ENCODE data around the gene LOXL3. TPM values are rescaled to one million over a fixed set of nuclear protein-coding genes. Genes with fewer than 3 reads are reported as not detected.

Gene LOXL3
- total and polyA plus RNA-seq, 12 donors = 3.6 to 26.4 (median 12.5) TPM

DNA sequence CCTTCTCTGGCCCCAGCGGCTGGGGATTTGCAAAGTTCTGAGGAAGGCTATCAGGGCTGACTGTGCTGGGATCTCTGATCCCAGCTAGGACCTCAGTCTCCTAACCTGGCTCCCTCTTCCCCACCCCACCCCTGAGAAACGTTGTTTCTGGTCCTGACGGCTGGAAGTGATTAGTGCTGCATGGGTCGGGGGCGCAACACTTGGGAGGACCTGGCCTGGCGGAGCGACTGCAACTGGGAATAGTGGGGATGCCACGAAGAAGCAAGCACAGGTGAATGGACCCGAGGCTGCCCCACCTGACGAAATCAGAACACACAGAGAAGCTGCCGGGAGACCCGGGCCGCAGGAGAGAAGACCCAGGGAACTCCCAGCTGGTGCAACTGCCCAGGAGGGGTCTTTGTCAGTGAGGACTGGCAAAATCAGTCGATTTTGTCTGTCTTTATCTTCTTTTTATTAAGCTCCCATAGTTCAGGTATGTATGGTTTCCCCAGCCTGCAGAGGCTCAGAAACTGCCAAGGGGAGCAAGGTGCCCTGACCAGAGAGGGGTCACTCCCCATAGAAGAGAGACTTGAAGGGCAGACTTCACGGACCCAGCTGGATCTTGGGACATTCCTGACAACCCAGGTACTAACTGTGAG lies 53.7 kb downstream of the LOXL3 start:
- no peak overlapping the region for H3K27ac ChIP-seq
- H3K27me3 ChIP-seq = peaks cover 39% of the 10 kb centered on the region
- intact Hi-C loops (cut with DNase I) = no loop called here
- TF ChIP-seq, protein P1, sequence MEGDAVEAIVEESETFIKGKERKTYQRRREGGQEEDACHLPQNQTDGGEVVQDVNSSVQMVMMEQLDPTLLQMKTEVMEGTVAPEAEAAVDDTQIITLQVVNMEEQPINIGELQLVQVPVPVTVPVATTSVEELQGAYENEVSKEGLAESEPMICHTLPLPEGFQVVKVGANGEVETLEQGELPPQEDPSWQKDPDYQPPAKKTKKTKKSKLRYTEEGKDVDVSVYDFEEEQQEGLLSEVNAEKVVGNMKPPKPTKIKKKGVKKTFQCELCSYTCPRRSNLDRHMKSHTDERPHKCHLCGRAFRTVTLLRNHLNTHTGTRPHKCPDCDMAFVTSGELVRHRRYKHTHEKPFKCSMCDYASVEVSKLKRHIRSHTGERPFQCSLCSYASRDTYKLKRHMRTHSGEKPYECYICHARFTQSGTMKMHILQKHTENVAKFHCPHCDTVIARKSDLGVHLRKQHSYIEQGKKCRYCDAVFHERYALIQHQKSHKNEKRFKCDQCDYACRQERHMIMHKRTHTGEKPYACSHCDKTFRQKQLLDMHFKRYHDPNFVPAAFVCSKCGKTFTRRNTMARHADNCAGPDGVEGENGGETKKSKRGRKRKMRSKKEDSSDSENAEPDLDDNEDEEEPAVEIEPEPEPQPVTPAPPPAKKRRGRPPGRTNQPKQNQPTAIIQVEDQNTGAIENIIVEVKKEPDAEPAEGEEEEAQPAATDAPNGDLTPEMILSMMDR (IDR thresholded peaks at IDR 0.05) = no peak
- no peak for TF ChIP-seq POLR2A (IDR thresholded peaks at IDR 0.05)
- peaks cover 6 to 46% of the 10 kb centered on the region in 2 donors for H3K4me1 ChIP-seq (replicated peaks in 1 of 2)
- no peak for DNase-seq
- H3K4me3 ChIP-seq = no peak overlapping the region
- 48 to 56% (median 52%) methylated on average over 14 to 15 of the region's 15 CpGs for WGBS, 4 donors
- peaks cover 0 to 5% of the 10 kb centered on the region in 2 donors for H3K36me3 ChIP-seq (replicated peaks in 1 of 2)
- no peaks in the 10 kb centered on the region for H3K9me3 ChIP-seq (replicated peaks in 1 of 3)

DNA sequence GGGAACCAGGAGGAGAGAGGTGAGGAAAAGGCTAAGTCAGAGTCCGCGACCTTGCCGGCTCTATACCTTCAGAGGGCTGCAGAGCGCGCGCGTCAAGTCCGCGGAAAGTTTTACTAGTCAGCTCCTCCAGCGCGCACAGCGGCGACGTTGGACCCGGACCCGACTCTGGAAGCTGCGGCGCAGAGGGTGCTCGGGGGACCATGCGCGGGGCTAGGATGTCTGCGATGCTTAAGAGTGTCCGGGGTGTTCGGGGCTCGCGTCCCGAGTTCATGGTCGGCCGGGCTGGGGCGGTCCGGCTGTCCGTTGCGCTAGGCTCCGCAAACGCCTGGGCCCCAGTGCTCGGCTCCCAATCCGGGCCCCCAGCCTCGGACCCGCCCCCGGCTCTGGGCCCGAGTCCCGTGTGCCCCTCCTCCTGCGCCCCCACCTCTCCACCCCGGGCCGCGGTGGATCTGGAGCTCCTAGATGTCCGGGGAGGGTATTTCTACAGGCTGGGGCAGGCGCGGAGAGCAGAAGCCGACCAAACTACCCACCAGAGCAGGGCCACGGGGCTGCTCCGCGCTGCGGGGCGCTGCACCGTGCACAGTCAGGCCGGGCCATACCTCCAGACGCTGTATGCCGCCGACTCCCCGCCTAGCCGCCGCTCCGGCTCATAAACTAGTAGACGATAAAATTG lies 54.3 kb downstream of the LOXL3 start, which contains the start of gene LBX2:
TSS of gene LBX2 (minus strand) at position 337 of the 673 bp plus-strand sequence. CDS start at position 271, 66 bp downstream.
- intact Hi-C loops (cut with DNase I) = no loop called here
- peaks cover 39% of the 10 kb centered on the region for H3K27me3 ChIP-seq
- TF ChIP-seq, protein P1 (IDR thresholded peaks at IDR 0.05) = no peak
- no peak for TF ChIP-seq POLR2A (IDR thresholded peaks at IDR 0.05)
- H3K4me1 ChIP-seq (replicated peaks in 1 of 2) = peaks cover 6 to 42% of the 10 kb centered on the region in 2 donors
- H3K9me3 ChIP-seq (replicated peaks in 1 of 3) = no peaks in the 10 kb centered on the region
- DNase-seq = no peak
- no peak within 1 kb of the TSS for H3K27ac ChIP-seq
- peak within 1 kb of the TSS in 1 of 4 donors; percentile 39 for H3K4me3 ChIP-seq
- no peaks in the 10 kb centered on the region for H3K36me3 ChIP-seq (replicated peaks in 1 of 2)
- WGBS, 4 donors = 5 to 14% (median 7%) methylated on average over 8 to 65 of the region's 65 CpGs

DNA sequence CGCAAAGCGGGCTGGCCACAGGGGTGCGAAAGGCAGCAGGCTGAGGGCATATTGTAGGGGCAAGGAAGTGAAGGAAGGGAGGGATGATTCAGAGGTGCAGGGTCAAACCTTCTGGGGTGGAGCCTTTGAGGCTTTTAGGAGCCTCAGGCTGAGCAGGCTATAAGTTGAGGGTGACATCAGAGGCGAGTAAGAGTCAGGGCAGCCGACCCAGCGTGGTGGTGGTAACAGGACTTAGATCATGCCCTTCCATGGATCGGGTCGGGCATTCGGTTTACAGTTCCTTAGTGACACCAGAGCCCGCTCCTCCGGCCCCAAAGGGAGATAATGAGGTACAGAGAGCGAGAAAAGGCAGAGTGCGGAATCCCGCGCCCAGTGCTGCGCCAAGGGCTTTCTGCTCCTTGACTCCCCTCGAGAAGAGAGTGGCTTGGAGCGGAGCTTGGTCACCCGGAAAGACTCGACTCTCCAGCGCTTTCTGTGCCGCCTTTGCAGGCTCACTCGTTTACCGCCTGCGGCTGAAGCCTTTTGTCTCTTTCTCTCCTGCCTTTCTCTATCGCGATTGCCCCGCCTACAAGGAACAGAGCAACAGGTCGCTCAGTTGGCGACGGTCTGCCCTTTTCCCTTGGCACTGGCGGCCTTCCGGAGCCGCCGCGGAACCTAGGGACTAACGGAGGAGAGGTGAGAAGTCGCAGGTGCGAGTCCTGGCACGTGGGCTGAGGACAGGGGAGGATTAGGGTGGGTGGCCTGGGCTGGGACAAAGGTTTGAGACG lies 55.1 kb downstream of the LOXL3 start:
- Histone ChIP-seq H3K4me1 (replicated peaks in 1 of 2) (peaks cover 6 to 34% of the 10 kb centered on the region in 2 donors), H3K27me3 (peaks cover 39% of the 10 kb centered on the region), H3K4me3 (peak overlapping the region in 1 of 4 donors; percentile 39), H3K27ac (no peak overlapping the region), H3K36me3 (replicated peaks in 1 of 2) (peaks cover 0 to 4% of the 10 kb centered on the region in 2 donors), H3K9me3 (replicated peaks in 1 of 3) (no peaks in the 10 kb centered on the region)
- WGBS, 4 donors = 2 to 4% (median 4%) methylated on average over 32 to 41 of the region's 41 CpGs
- no peak for DNase-seq
- TF ChIP-seq, protein P1 (IDR thresholded peaks at IDR 0.05) = no peak
- TF ChIP-seq POLR2A (IDR thresholded peaks at IDR 0.05) = no peak
- intact Hi-C loops (cut with DNase I) = no loop called here

Measured in adrenal gland (tissue), 12 donors.